CD4-positive, CD25-positive, alpha-beta regulatory T cell (primary cell): Measurements from ENCODE around the gene SMARCC1. TPM values are rescaled to one million over a fixed set of nuclear protein-coding genes. Genes with fewer than 3 reads are reported as not detected.

Source experiments
- ATAC-seq, 2 donors: fragments of 150-1000 bp; cut with Tn5 transposase; one replicate each; pipeline ENCODE4 v1.10.0; 2021; ENCODE audit warnings: low read depth in 2 of 2, moderate number of reproducible peaks in 2 of 2, moderate library complexity in 1 of 2
- DNase-seq, 3 donors: peaks; one replicate each; pipeline versions ENCODE4 v3.0.0 to v3.0.0-alpha.2; 2012 to 2022; ENCODE audit warnings: mixed read lengths in 1 of 3
- H3K27ac ChIP-seq: one replicate; pipeline ENCODE4 v1.7.0; 2013; ENCODE audit warnings: mild to moderate bottlenecking, low read length; ENCODE audit not compliant: insufficient read depth, poor library complexity, severe bottlenecking
- H3K27me3 ChIP-seq: one replicate; pipeline ENCODE4 v1.7.0; 2013; ENCODE audit warnings: low read length; ENCODE audit not compliant: control insufficient read depth, insufficient read depth
- H3K36me3 ChIP-seq: one replicate; pipeline ENCODE4 v1.7.0; 2013; ENCODE audit warnings: mild to moderate bottlenecking, low read length, moderate library complexity; ENCODE audit not compliant: control insufficient read depth, insufficient read depth
- H3K4me1 ChIP-seq: 2 replicates; pipeline ENCODE4 v1.7.0; 2013; ENCODE audit warnings: mild to moderate bottlenecking, low read length; ENCODE audit not compliant: insufficient read depth, control insufficient read depth, poor library complexity, severe bottlenecking
- H3K4me3 ChIP-seq: one replicate; pipeline ENCODE4 v1.7.0; 2013; ENCODE audit warnings: low read depth, mild to moderate bottlenecking, low read length, moderate library complexity
- H3K9me3 ChIP-seq, 2 experiments: 1 replicate in 1 of 2; 2 replicates in 1 of 2; pipeline ENCODE4 v1.7.0; 2013; ENCODE audit warnings: low read length in 2 of 2, mild to moderate bottlenecking in 1 of 2, moderate library complexity in 1 of 2; ENCODE audit not compliant: control insufficient read depth in 2 of 2
- H3K27ac Mint-ChIP-seq, 3 donors: one replicate each; pipeline ENCODE4 v1.8.0; 2020 to 2022; ENCODE audit warnings: mild to moderate bottlenecking in 3 of 3, mixed read lengths in 3 of 3, moderate library complexity in 2 of 3
- H3K27me3 Mint-ChIP-seq: one replicate; pipeline ENCODE4 v1.8.0; 2022; ENCODE audit warnings: mild to moderate bottlenecking, mixed read lengths
- H3K36me3 Mint-ChIP-seq: one replicate; pipeline ENCODE4 v1.8.0; 2020; ENCODE audit warnings: mixed read lengths
- H3K4me1 Mint-ChIP-seq, 4 donors: one replicate each; pipeline ENCODE4 v1.8.0; 2020 to 2022; ENCODE audit warnings: mixed read lengths in 4 of 4, mild to moderate bottlenecking in 1 of 4
- H3K4me3 Mint-ChIP-seq, 4 donors: one replicate each; pipeline ENCODE4 v1.8.0; 2020 to 2022; ENCODE audit warnings: mild to moderate bottlenecking in 4 of 4, mixed read lengths in 4 of 4, moderate library complexity in 3 of 4
- H3K9me3 Mint-ChIP-seq, 7 donors: one replicate each; pipeline ENCODE4 v1.8.0; 2020 to 2022; ENCODE audit warnings: mixed read lengths in 7 of 7, mild to moderate bottlenecking in 3 of 7, moderate library complexity in 2 of 7
- polyA plus RNA-seq, 4 donors: library from polyadenylated mRNA; unstranded; fragments of 300-500 nt; fragmentation: Illumina TruSeq; gene quantifications; one replicate each; pipeline ENCODE4 v1.2.3, GENCODE V29; 2021
- total RNA-seq: library from RNA; stranded (reverse); gene quantifications from one replicate; pipeline ENCODE4 v1.2.3, GENCODE V29; 2022

Gene SMARCC1
- total and polyA plus RNA-seq, 5 donors from 2014 or later = 53.2 to 132 (median 56.7) TPM

- H3K9me3 ChIP-seq = no peaks in the 10 kb centered on the region
- H3K9me3 Mint-ChIP-seq = no peaks in the 10 kb centered on the region
- H3K36me3 Mint-ChIP-seq = peaks cover 41% of the 10 kb centered on the region
- H3K27me3 Mint-ChIP-seq = no peaks in the 10 kb centered on the region
- no peak overlapping the region for H3K4me3 Mint-ChIP-seq
- no peaks in the 10 kb centered on the region for H3K4me1 ChIP-seq
- peaks cover 0 to 7% (median under 1%) of the 10 kb centered on the region in 4 donors for H3K4me1 Mint-ChIP-seq
- H3K27ac ChIP-seq = no peak overlapping the region
- DNase-seq (no peak), ATAC-seq (no peak)
- H3K27ac Mint-ChIP-seq = peak overlapping the region in 2 of 3 donors; percentile 1 to 7
- no peak overlapping the region for H3K4me3 ChIP-seq
- peaks cover 80% of the 10 kb centered on the region for H3K36me3 ChIP-seq
- H3K27me3 ChIP-seq = no peaks in the 10 kb centered on the region
Measured at GRCh38 chr3:47611576-47611975, 170.1 kb downstream of the SMARCC1 start.

GRCh38 chr3:47610583-47610982, 171.1 kb downstream of the SMARCC1 start:
- no peak overlapping the region for H3K27ac ChIP-seq
- Mint-ChIP-seq H3K4me3 (no peak overlapping the region), H3K27me3 (no peaks in the 10 kb centered on the region), H3K27ac (no peak overlapping the region), H3K4me1 (peaks cover 0 to 7% (median 3%) of the 10 kb centered on the region in 4 donors), H3K9me3 (no peaks in the 10 kb centered on the region), H3K36me3 (peaks cover 46% of the 10 kb centered on the region)
- no peak for DNase-seq
- H3K4me3 ChIP-seq = no peak overlapping the region
- no peaks in the 10 kb centered on the region for H3K4me1 ChIP-seq
- no peaks in the 10 kb centered on the region for H3K9me3 ChIP-seq
- no peak for ATAC-seq
- H3K36me3 ChIP-seq = peaks cover 82% of the 10 kb centered on the region
- no peaks in the 10 kb centered on the region for H3K27me3 ChIP-seq

- Mint-ChIP-seq H3K27ac (no peak overlapping the region), H3K4me3 (no peak overlapping the region), H3K27me3 (no peaks in the 10 kb centered on the region), H3K9me3 (no peaks in the 10 kb centered on the region), H3K36me3 (peaks cover 55% of the 10 kb centered on the region), H3K4me1 (peaks cover 0 to 8% (median 4%) of the 10 kb centered on the region in 4 donors)
- DNase-seq = no peak
- Histone ChIP-seq H3K27ac (no peak overlapping the region), H3K27me3 (no peaks in the 10 kb centered on the region), H3K36me3 (peaks cover 77% of the 10 kb centered on the region), H3K4me1 (no peaks in the 10 kb centered on the region), H3K9me3 (no peaks in the 10 kb centered on the region), H3K4me3 (no peak overlapping the region)
- ATAC-seq = no peak
Measured at GRCh38 chr3:47607335-47607734, 174.4 kb downstream of the SMARCC1 start.

GRCh38 chr3:47606165-47606564, 175.5 kb downstream of the SMARCC1 start:
- Mint-ChIP-seq H3K36me3 (peaks cover 45% of the 10 kb centered on the region), H3K4me1 (peaks cover 0 to 8% (median 3%) of the 10 kb centered on the region in 4 donors), H3K27ac (no peak overlapping the region), H3K9me3 (no peaks in the 10 kb centered on the region), H3K27me3 (no peaks in the 10 kb centered on the region), H3K4me3 (no peak overlapping the region)
- Histone ChIP-seq H3K27me3 (no peaks in the 10 kb centered on the region), H3K27ac (no peak overlapping the region), H3K4me1 (no peaks in the 10 kb centered on the region), H3K9me3 (no peaks in the 10 kb centered on the region), H3K4me3 (no peak overlapping the region), H3K36me3 (peaks cover 66% of the 10 kb centered on the region)
- no peak for DNase-seq
- no peak for ATAC-seq

GRCh38 chr3:47605652-47606051, 176.0 kb downstream of the SMARCC1 start:
- H3K27ac Mint-ChIP-seq = peak overlapping the region in 2 of 3 donors; percentile 56 to 60
- H3K4me1 Mint-ChIP-seq = peaks cover 0 to 8% (median 3%) of the 10 kb centered on the region in 4 donors

GRCh38 chr3:47604145-47604544, 177.5 kb downstream of the SMARCC1 start:
- H3K4me3 Mint-ChIP-seq = no peak overlapping the region
- no peak for DNase-seq
- H3K4me1 Mint-ChIP-seq = peaks cover 0 to 8% (median 3%) of the 10 kb centered on the region in 4 donors
- no peak overlapping the region for H3K4me3 ChIP-seq
- no peaks in the 10 kb centered on the region for H3K9me3 Mint-ChIP-seq
- peaks cover 59% of the 10 kb centered on the region for H3K36me3 ChIP-seq
- H3K27me3 ChIP-seq = no peaks in the 10 kb centered on the region
- H3K27ac ChIP-seq = no peak overlapping the region
- no peak for ATAC-seq
- H3K36me3 Mint-ChIP-seq = peaks cover 30% of the 10 kb centered on the region
- no peaks in the 10 kb centered on the region for H3K27me3 Mint-ChIP-seq
- H3K27ac Mint-ChIP-seq = no peak overlapping the region
- no peaks in the 10 kb centered on the region for H3K9me3 ChIP-seq
- H3K4me1 ChIP-seq = no peaks in the 10 kb centered on the region

More at GRCh38 chr3:47605652-47606051, 176.0 kb downstream of the SMARCC1 start:
- Histone ChIP-seq H3K4me3 (no peak overlapping the region), H3K4me1 (no peaks in the 10 kb centered on the region), H3K36me3 (peaks cover 61% of the 10 kb centered on the region), H3K9me3 (no peaks in the 10 kb centered on the region), H3K27me3 (no peaks in the 10 kb centered on the region), H3K27ac (no peak overlapping the region)
- DNase-seq (no peak), ATAC-seq (peak in 1 of 2 donors; percentile 8)
- Mint-ChIP-seq H3K36me3 (peaks cover 40% of the 10 kb centered on the region), H3K4me3 (no peak overlapping the region), H3K9me3 (no peaks in the 10 kb centered on the region), H3K27me3 (no peaks in the 10 kb centered on the region)

GRCh38 chr3:47603332-47603731, 178.4 kb downstream of the SMARCC1 start:
- no peak for ATAC-seq
- H3K36me3 Mint-ChIP-seq = peaks cover 30% of the 10 kb centered on the region

GRCh38 chr3:47601281-47601680, 180.4 kb downstream of the SMARCC1 start:
- peaks cover 35% of the 10 kb centered on the region for H3K36me3 Mint-ChIP-seq
- peaks cover 0 to 8% (median 3%) of the 10 kb centered on the region in 4 donors for H3K4me1 Mint-ChIP-seq
- no peak overlapping the region for H3K4me3 ChIP-seq
- no peaks in the 10 kb centered on the region for H3K27me3 ChIP-seq
- peaks cover 44% of the 10 kb centered on the region for H3K36me3 ChIP-seq
- no peak overlapping the region for H3K27ac ChIP-seq
- DNase-seq (no peak), ATAC-seq (no peak)
- no peaks in the 10 kb centered on the region for H3K9me3 ChIP-seq
- no peak overlapping the region for H3K27ac Mint-ChIP-seq
- no peak overlapping the region for H3K4me3 Mint-ChIP-seq
- H3K9me3 Mint-ChIP-seq = peaks cover 0 to 2% (median 0%) of the 10 kb centered on the region in 7 donors
- H3K4me1 ChIP-seq = no peaks in the 10 kb centered on the region
- no peaks in the 10 kb centered on the region for H3K27me3 Mint-ChIP-seq

More at GRCh38 chr3:47603332-47603731, 178.4 kb downstream of the SMARCC1 start:
- Mint-ChIP-seq H3K9me3 (peaks cover 0 to 1% (median 0%) of the 10 kb centered on the region in 7 donors), H3K27me3 (no peaks in the 10 kb centered on the region), H3K4me1 (peaks cover 0 to 6% (median 3%) of the 10 kb centered on the region in 4 donors), H3K4me3 (no peak overlapping the region), H3K27ac (peak overlapping the region in 2 of 3 donors; percentile 26 to 34)
- Histone ChIP-seq H3K9me3 (no peaks in the 10 kb centered on the region), H3K36me3 (peaks cover 53% of the 10 kb centered on the region), H3K4me3 (no peak overlapping the region), H3K27me3 (no peaks in the 10 kb centered on the region), H3K4me1 (no peaks in the 10 kb centered on the region), H3K27ac (no peak overlapping the region)
- DNase-seq = no peak
